ENCODE results near the gene WSCD2. TPM values are rescaled to one million over a fixed set of nuclear protein-coding genes. Genes with fewer than 3 reads are reported as not detected.

WSCD2 gene
- polyA plus RNA-seq, 1 of the 3 experiments (the other 2 are of a cell fraction) = 0.03 TPM

DNA sequence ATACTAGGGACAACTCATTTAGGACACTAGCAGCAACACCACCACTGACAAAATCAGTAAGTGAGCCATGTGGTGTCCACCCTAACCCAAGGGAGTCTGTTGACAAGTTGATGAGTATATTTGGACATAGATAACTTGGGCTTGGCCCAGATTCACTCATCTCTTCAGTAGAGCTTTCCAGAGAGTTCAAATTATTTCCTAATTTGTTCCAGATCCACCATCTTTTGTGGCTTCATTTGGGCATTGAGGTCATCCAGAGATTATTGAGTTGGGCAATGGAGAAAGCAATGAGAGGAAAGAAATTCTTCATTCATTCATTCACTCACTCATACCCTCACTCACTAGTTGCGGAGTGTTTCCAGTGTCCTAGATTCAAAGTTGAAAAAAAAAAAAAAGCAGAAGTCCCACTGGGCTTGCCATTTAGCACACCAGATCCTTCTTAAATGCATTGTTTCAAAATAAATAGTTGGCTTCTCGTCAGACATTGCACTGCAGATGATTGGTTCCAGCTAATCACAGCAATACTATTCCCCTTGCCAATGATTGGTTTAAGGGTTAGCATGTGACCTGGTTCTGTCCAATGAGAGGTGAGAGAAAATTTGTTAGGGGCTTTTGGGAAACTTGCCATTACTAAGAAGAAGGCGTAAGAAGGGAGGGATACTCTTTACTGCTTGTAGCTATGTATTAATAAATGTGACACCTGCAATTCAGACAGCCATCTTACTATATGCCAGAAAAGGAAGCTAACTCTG lies 31.8 kb upstream of the WSCD2 start (continued):
- TF ChIP-seq JUND (IDR thresholded peaks at IDR 0.05) (no peak), MEF2A (IDR thresholded peaks at IDR 0.05; ENCODE audit: borderline replicate concordance, low read depth) (no peak), NFIC (IDR thresholded peaks at IDR 0.05; ENCODE audit: borderline replicate concordance) (no peak), CTCF (IDR thresholded peaks at IDR 0.05) (no peak)

DNA sequence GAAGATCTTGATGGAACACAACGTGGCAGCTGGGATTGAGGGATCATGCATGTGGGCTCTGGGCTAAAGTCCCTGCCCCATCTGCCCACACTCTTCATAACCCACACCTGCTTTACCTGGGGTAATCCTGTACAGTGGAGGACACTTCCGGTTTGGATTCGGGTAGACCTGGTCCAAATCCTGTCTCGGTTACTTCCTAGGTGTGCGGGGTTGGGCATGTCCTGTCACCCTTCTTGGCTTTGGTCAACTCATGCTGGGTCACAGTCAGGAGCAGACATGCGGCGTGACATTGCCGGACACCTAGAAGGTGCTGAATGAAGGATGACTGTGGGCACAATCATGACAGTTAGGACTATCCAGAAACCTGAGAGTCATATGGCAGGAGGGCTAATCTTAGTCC lies 30.7 kb upstream of the WSCD2 start:
- Histone ChIP-seq H3K36me3 (replicated peaks in 1 of 2; ENCODE audit: control insufficient read depth in 1 of 2, insufficient read depth in 2 of 2, low read length in 1 of 2) (no peaks in the 10 kb centered on the region), H3K4me1 (ENCODE audit: control insufficient read depth in 1 of 2, insufficient read depth in 2 of 2, low read depth in 1 of 2, low read length in 1 of 2) (peaks cover 0 to 12% of the 10 kb centered on the region in 2 experiments; a peak in 2 of 4 replicates), H3K27ac (ENCODE audit: low read depth in 2 of 2, low read length in 1 of 2) (no peak overlapping the region), H2AFZ (ENCODE audit: low read depth) (no peak overlapping the region), H3K9me3 (no peaks in the 10 kb centered on the region), H3K4me2 (no peak overlapping the region), H3K9me2 (no peaks in the 10 kb centered on the region), H4K20me1 (ENCODE audit: insufficient read depth) (no peaks in the 10 kb centered on the region), H3K79me2 (ENCODE audit: insufficient read depth) (no peaks in the 10 kb centered on the region), H3K27me3 (ENCODE audit: insufficient read depth) (no peaks in the 10 kb centered on the region), H3F3A (replicated peaks; ENCODE audit: insufficient read depth) (no peaks in the 10 kb centered on the region), H3K4me3 (ENCODE audit: low read depth in 2 of 2, low read length in 1 of 2) (no peak overlapping the region), H3K9ac (no peak overlapping the region)
- POLR2A ChIA-PET = no interaction called here
- 47% methylated on average over 7 of the region's 8 CpGs for WGBS (ENCODE audit: low lambda C conversion rate)
- CTCF ChIA-PET = interaction anchor here (0.9 kb wide), 1 partner anchor 180 kb away, joined by 3 read pairs; no protein-coding TSS in a partner anchor
- DNase-seq = no peak
- no peak for TF ChIP-seq RCOR1 (IDR thresholded peaks at IDR 0.05; ENCODE audit: low read length)
- TF ChIP-seq TEAD4 (IDR thresholded peaks at IDR 0.05; ENCODE audit: borderline replicate concordance, insufficient read depth) = no peak
- TF ChIP-seq CTCF (IDR thresholded peaks at IDR 0.05) = no peak

- H3K4me3 ChIP-seq (ENCODE audit: low read depth in 2 of 2, low read length in 1 of 2) = no peak overlapping the region
- no peaks in the 10 kb centered on the region for H4K20me1 ChIP-seq (ENCODE audit: insufficient read depth)
- H3K4me2 ChIP-seq = no peak overlapping the region
- ChIA-PET POLR2A (no interaction called here), CTCF (interaction anchor here (0.9 kb wide), 1 partner anchor 181 kb away, joined by 3 read pairs; no protein-coding TSS in a partner anchor)
- no peak overlapping the region for H3K27ac ChIP-seq (ENCODE audit: low read depth in 2 of 2, low read length in 1 of 2)
- no peaks in the 10 kb centered on the region for H3F3A ChIP-seq (replicated peaks; ENCODE audit: insufficient read depth)
- TF ChIP-seq GATA2 (CRISPR knock-in tag; IDR thresholded peaks at IDR 0.05) = no peak
- TF ChIP-seq RAD21 (IDR thresholded peaks at IDR 0.05; ENCODE audit: low read length) = peak; percentile 57
- peaks cover 0 to 12% of the 10 kb centered on the region in 2 experiments; a peak in 2 of 4 replicates for H3K4me1 ChIP-seq (ENCODE audit: control insufficient read depth in 1 of 2, insufficient read depth in 2 of 2, low read depth in 1 of 2, low read length in 1 of 2)
- H2AFZ ChIP-seq (ENCODE audit: low read depth) = no peak overlapping the region
- WGBS (ENCODE audit: low lambda C conversion rate) = 13% methylated on average over 3 of the region's 3 CpGs
- H3K79me2 ChIP-seq (ENCODE audit: insufficient read depth) = no peaks in the 10 kb centered on the region
- no peaks in the 10 kb centered on the region for H3K36me3 ChIP-seq (replicated peaks in 1 of 2; ENCODE audit: control insufficient read depth in 1 of 2, insufficient read depth in 2 of 2, low read length in 1 of 2)
- H3K9me2 ChIP-seq = no peaks in the 10 kb centered on the region
- no peaks in the 10 kb centered on the region for H3K9me3 ChIP-seq
- no peaks in the 10 kb centered on the region for H3K27me3 ChIP-seq (ENCODE audit: insufficient read depth)
- DNase-seq = no peak
- H3K9ac ChIP-seq = no peak overlapping the region
Observed at GRCh38 chr12:108099073-108099472, 30.0 kb upstream of the WSCD2 start.

All from SK-N-SH (cell line).